GM23338 (cell line): Measurements from ENCODE around the gene PACS2. TPM values are rescaled to one million over a fixed set of nuclear protein-coding genes. Genes with fewer than 3 reads are reported as not detected.

ENCODE experiments used
- ATAC-seq: fragments of 200-7000 bp; cut with Tn5 transposase; 3 replicates; pipeline ENCODE4 v1.9.1; 2020
- DNase-seq: peaks from one replicate; pipeline ENCODE4 v3.0.0-alpha.2; 2015; ENCODE audit warnings: low spot score
- H2AFZ ChIP-seq: fragments of 200-600 bp; sonication (generic); 2 replicates; pipeline ENCODE4 v1.8.0; 2016; ENCODE audit warnings: antibody characterized with exemption, mild to moderate bottlenecking, moderate library complexity
- H3F3A ChIP-seq: fragments of 200-600 bp; sonication (generic); replicated peaks from 2 replicates; pipeline ENCODE4 v1.8.0; 2017; ENCODE audit warnings: antibody characterized with exemption, mixed run types, low read depth
- H3K27ac ChIP-seq: fragments of 200-600 bp; sonication (generic); 2 replicates; pipeline ENCODE4 v1.6.1; 2016; ENCODE audit warnings: low read depth
- H3K27me3 ChIP-seq: fragments of 200-600 bp; sonication (generic); 2 replicates; pipeline ENCODE4 v1.8.0; 2016; ENCODE audit warnings: mild to moderate bottlenecking, mixed run types, moderate library complexity; ENCODE audit not compliant: insufficient read depth
- H3K36me3 ChIP-seq: fragments of 200-600 bp; sonication (generic); 2 replicates; pipeline ENCODE4 v1.8.0; 2016; ENCODE audit warnings: mild to moderate bottlenecking; ENCODE audit not compliant: insufficient read depth
- H3K4me1 ChIP-seq: fragments of 200-600 bp; sonication (generic); 2 replicates; pipeline ENCODE4 v1.8.0; 2016; ENCODE audit warnings: mild to moderate bottlenecking, moderate library complexity; ENCODE audit not compliant: insufficient read depth
- H3K4me2 ChIP-seq: fragments of 200-600 bp; sonication (generic); 2 replicates; pipeline ENCODE4 v1.7.1; 2017; ENCODE audit warnings: mixed run types
- H3K4me3 ChIP-seq: fragments of 200-600 bp; sonication (generic); 2 replicates; pipeline ENCODE4 v1.6.1; 2016; ENCODE audit warnings: mixed run types
- H3K79me2 ChIP-seq: fragments of 200-600 bp; sonication (generic); replicated peaks from 2 replicates; pipeline ENCODE4 v1.8.0; 2017; ENCODE audit warnings: mild to moderate bottlenecking; ENCODE audit not compliant: insufficient read depth
- H3K9me2 ChIP-seq: fragments of 200-600 bp; sonication (generic); 2 replicates; pipeline ENCODE4 v1.8.0; 2017; ENCODE audit not compliant: insufficient read depth
- H4K20me1 ChIP-seq: fragments of 200-600 bp; sonication (generic); replicated peaks from 2 replicates; pipeline ENCODE4 v1.8.0; 2017; ENCODE audit warnings: mild to moderate bottlenecking; ENCODE audit not compliant: insufficient read depth
- H3K27ac Mint-ChIP-seq: 2 replicates; pipeline ENCODE4 v1.8.0; 2020; ENCODE audit warnings: inconsistent platforms, mild to moderate bottlenecking, moderate library complexity, mixed read lengths
- H3K27me3 Mint-ChIP-seq: 3 replicates; pipeline ENCODE4 v1.8.0; 2022; ENCODE audit warnings: low read depth, mild to moderate bottlenecking, moderate library complexity, mixed read lengths, inconsistent platforms; ENCODE audit not compliant: insufficient read depth, poor library complexity
- H3K36me3 Mint-ChIP-seq: 3 replicates; pipeline ENCODE4 v1.8.0; 2021; ENCODE audit warnings: low read depth, mild to moderate bottlenecking, inconsistent platforms, moderate library complexity, mixed read lengths
- H3K4me1 Mint-ChIP-seq: 3 replicates; pipeline ENCODE4 v1.8.0; 2020; ENCODE audit warnings: mild to moderate bottlenecking, inconsistent platforms, mixed read lengths
- H3K4me3 Mint-ChIP-seq: 3 replicates; pipeline ENCODE4 v1.8.0; 2021; ENCODE audit warnings: moderate library complexity, mild to moderate bottlenecking, inconsistent platforms, mixed read lengths
- H3K9me3 Mint-ChIP-seq: 3 replicates; pipeline ENCODE4 v1.8.0; 2020; ENCODE audit warnings: moderate library complexity, mild to moderate bottlenecking, inconsistent platforms, mixed read lengths
- CREB1 ChIP-seq: fragments of 250-450 bp; sonication (Bioruptor Pico); IDR thresholded peaks from 2 replicates; pipeline ENCODE4 v1.5.0; 2020; ENCODE audit warnings: low read depth, mild to moderate bottlenecking, moderate library complexity
- EZH2 ChIP-seq: fragments of 200-600 bp; sonication (generic); IDR thresholded peaks from one replicate; pipeline ENCODE4 v1.8.0; 2017; ENCODE audit warnings: antibody characterized with exemption, mild to moderate bottlenecking, low read depth; ENCODE audit not compliant: unreplicated experiment
- EZH2phosphoT487 ChIP-seq: fragments of 200-600 bp; sonication (generic); IDR thresholded peaks from one replicate; pipeline ENCODE4 v1.8.1; 2018; ENCODE audit warnings: antibody characterized with exemption; ENCODE audit not compliant: unreplicated experiment
- JUNB ChIP-seq: IDR thresholded peaks from one replicate; pipeline ENCODE4 v1.6.1; 2016; ENCODE audit warnings: antibody characterized with exemption; ENCODE audit not compliant: unreplicated experiment
- NANOG ChIP-seq: IDR thresholded peaks from 2 replicates; pipeline ENCODE4 v1.6.1; 2016; ENCODE audit warnings: antibody characterized with exemption, borderline replicate concordance
- POLR2AphosphoS5 ChIP-seq: IDR thresholded peaks from 2 replicates; pipeline ENCODE4 v1.6.1; 2016; ENCODE audit warnings: antibody characterized with exemption, low read depth
- REST ChIP-seq: IDR thresholded peaks from one replicate; pipeline ENCODE4 v1.6.1; 2018; ENCODE audit warnings: antibody characterized with exemption; ENCODE audit not compliant: unreplicated experiment
- STAT1 ChIP-seq: IDR thresholded peaks from one replicate; pipeline ENCODE4 v1.6.1; 2016; ENCODE audit warnings: antibody characterized with exemption; ENCODE audit not compliant: unreplicated experiment
- ZNF114 ChIP-seq: fragments of 250-450 bp; sonication (Bioruptor Pico); IDR thresholded peaks from 2 replicates; pipeline ENCODE4 v1.5.0; 2020; ENCODE audit warnings: mild to moderate bottlenecking, moderate library complexity
- ZNF331 ChIP-seq: fragments of 250-450 bp; sonication (Bioruptor Pico); IDR thresholded peaks from 2 replicates; pipeline ENCODE4 v1.5.0; 2020; ENCODE audit warnings: low read depth, mild to moderate bottlenecking, moderate library complexity
- ZNF462 ChIP-seq: fragments of 250-450 bp; sonication (Bioruptor Pico); IDR thresholded peaks from 2 replicates; pipeline ENCODE4 v1.5.0; 2020; ENCODE audit warnings: mild to moderate bottlenecking, moderate library complexity
- polyA plus RNA-seq: library from polyadenylated mRNA; unstranded; fragments of >200 nt; fragmentation: Nextera tagmentation; extraction: Ambion mirVana; gene quantifications from 2 replicates; pipeline ENCODE4 v1.2.1, GENCODE V29; 2016
- total RNA-seq: library from RNA; depleted of rRNA; stranded (reverse); fragments of >200 nt; shearing (Covaris generic); gene quantifications from 2 replicates; pipeline ENCODE4 v1.2.3, GENCODE V29; 2014
- TF ChIP-seq, protein P1 (sequence below), 2 experiments: fragments of 200-600 bp in 1 of 2; sonication (generic) in 1 of 2; conservative IDR thresholded peaks; 2 replicates each; pipeline versions ENCODE4 v1.5.1 to v1.6.1; 2016 to 2017; ENCODE audit warnings: antibody characterized with exemption in 2 of 2, low read depth in 2 of 2, mild to moderate bottlenecking in 2 of 2, moderate library complexity in 1 of 2
- TF ChIP-seq, protein P2 (sequence below): IDR thresholded peaks from 2 replicates; pipeline ENCODE4 v1.6.1; 2016; ENCODE audit warnings: antibody characterized with exemption

Gene PACS2
- total and polyA plus RNA-seq, 2 experiments from 2014 or later, result 22.5 to 79.0 TPM

DNA sequence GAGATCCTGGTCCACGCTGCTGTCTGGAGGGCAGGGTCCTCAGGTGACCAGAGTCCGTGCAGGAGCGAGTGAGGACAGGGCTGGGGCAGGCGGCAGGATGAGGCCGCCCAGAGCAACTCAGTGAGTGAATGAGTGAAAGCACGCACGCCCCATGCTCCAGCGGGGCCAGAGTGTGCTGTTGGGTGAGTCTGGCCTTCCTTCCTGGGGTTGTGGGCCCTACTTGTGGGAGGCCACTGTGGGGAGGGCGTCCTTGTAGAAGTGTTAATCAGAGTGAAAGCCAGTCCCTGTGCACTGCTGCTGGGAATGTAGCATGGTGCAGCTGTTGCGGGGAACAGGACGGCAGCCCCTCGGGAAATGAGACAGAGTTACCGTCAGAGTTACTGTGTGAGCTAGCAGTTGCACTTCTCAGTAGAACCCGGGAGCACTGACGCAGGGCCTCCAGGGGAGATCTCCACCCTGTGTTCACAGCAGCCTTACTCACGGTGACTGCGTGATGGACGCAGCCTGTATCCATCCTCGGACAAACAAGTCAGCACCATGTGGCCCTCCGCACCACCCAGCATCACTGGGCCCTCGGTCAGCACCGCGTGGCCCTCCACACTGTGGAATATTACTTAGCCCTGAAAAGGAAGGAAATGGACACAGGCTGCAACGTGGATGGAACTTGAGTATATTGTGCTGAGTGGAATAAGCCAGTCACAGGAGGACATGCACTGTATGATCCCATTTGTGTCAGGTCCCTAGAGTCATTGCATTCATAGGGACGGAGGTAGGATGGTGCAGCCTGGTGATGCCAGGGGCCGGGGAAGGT is 22.1 kb downstream of the PACS2 start:
- H4K20me1 ChIP-seq, result peaks cover 14% of the 10 kb centered on the region
- Mint-ChIP-seq H3K27me3 (peaks cover 7% of the 10 kb centered on the region), H3K36me3 (peaks cover 9% of the 10 kb centered on the region; the same call in 1 of the 3 replicates), H3K9me3 (peaks cover 3% of the 10 kb centered on the region), H3K4me3 (no peak overlapping the region), H3K4me1 (peaks cover 14% of the 10 kb centered on the region), H3K27ac (no peak overlapping the region)
- no peak overlapping the region for H3K4me3 ChIP-seq
- H3K4me1 ChIP-seq, result peaks cover 2% of the 10 kb centered on the region; the same call in 1 of the 2 replicates
- no peak for TF ChIP-seq ZNF114 (CRISPR knock-in tag)
- TF ChIP-seq EZH2, result no peak
- TF ChIP-seq, protein P1, sequence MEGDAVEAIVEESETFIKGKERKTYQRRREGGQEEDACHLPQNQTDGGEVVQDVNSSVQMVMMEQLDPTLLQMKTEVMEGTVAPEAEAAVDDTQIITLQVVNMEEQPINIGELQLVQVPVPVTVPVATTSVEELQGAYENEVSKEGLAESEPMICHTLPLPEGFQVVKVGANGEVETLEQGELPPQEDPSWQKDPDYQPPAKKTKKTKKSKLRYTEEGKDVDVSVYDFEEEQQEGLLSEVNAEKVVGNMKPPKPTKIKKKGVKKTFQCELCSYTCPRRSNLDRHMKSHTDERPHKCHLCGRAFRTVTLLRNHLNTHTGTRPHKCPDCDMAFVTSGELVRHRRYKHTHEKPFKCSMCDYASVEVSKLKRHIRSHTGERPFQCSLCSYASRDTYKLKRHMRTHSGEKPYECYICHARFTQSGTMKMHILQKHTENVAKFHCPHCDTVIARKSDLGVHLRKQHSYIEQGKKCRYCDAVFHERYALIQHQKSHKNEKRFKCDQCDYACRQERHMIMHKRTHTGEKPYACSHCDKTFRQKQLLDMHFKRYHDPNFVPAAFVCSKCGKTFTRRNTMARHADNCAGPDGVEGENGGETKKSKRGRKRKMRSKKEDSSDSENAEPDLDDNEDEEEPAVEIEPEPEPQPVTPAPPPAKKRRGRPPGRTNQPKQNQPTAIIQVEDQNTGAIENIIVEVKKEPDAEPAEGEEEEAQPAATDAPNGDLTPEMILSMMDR (conservative IDR thresholded peaks at IDR 0.05; ENCODE audit: low read depth in 2 of 2), result no peak
- TF ChIP-seq STAT1, result no peak
- no peak for TF ChIP-seq NANOG
- no peak for TF ChIP-seq REST
- no peak for TF ChIP-seq POLR2AphosphoS5
- TF ChIP-seq CREB1, result no peak
- no peak for TF ChIP-seq ZNF462
- no peak for TF ChIP-seq JUNB
- TF ChIP-seq, protein P2, sequence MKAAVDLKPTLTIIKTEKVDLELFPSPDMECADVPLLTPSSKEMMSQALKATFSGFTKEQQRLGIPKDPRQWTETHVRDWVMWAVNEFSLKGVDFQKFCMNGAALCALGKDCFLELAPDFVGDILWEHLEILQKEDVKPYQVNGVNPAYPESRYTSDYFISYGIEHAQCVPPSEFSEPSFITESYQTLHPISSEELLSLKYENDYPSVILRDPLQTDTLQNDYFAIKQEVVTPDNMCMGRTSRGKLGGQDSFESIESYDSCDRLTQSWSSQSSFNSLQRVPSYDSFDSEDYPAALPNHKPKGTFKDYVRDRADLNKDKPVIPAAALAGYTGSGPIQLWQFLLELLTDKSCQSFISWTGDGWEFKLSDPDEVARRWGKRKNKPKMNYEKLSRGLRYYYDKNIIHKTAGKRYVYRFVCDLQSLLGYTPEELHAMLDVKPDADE, result no peak
- TF ChIP-seq ZNF331 (CRISPR knock-in tag), result no peak
- TF ChIP-seq EZH2phosphoT487, result no peak
- no peaks in the 10 kb centered on the region for H3K27me3 ChIP-seq
- 0 out of 2 replicates have a peak, but pooled peaks cover 4% of the 10 kb centered on the region for H3F3A ChIP-seq
- H2AFZ ChIP-seq, result no peak overlapping the region
- no peak overlapping the region for H3K4me2 ChIP-seq
- peaks cover 60% of the 10 kb centered on the region for H3K79me2 ChIP-seq
- H3K36me3 ChIP-seq, result no peaks in the 10 kb centered on the region
- H3K9me2 ChIP-seq, result no peaks in the 10 kb centered on the region
- DNase-seq, result no peak
- no peak for ATAC-seq
- no peak overlapping the region for H3K27ac ChIP-seq
